ENCODE results near the gene ARHGAP45. TPM values are rescaled to one million over a fixed set of nuclear protein-coding genes. Genes with fewer than 3 reads are reported as not detected.
"Not testable (repeated sequence)": the region's sequence is repeated elsewhere in the genome, so short reads cannot be mapped to it uniquely, and the experiment has no call there.

ARHGAP45 gene
- total RNA-seq, 4 donors from 2014 or later = 28.4 to 66.9 (median 38.6) TPM

- H3K4me1 ChIP-seq = peaks cover 0 to 75% (median 35%) of the 10 kb centered on the region in 4 donors
- no peaks in the 10 kb centered on the region for H3K27me3 ChIP-seq
- 91 to 96% methylated on average over 17 of the region's 17 CpGs for WGBS, 2 donors
Measured at GRCh38 chr19:1128106-1128505, 61.1 kb downstream of the ARHGAP45 start.

GRCh38 chr19:1129084-1129483, 62.1 kb downstream of the ARHGAP45 start:
- DNase-seq (ENCODE audit: low spot score in 2 of 2); H3K4me3 ChIP-seq; H3K27me3 ChIP-seq; H3K9me3 ChIP-seq: not testable (repeated sequence)
- Histone ChIP-seq H3K27ac (peak overlapping the region in 1 of 4 donors; percentile 1), H3K4me1 (peaks cover 0 to 75% (median 39%) of the 10 kb centered on the region in 4 donors), H3K36me3 (peaks cover 0 to 55% (median 19%) of the 10 kb centered on the region in 3 donors)
- WGBS, 2 donors = 90 to 92% methylated on average over 6 to 7 of the region's 7 CpGs

More at GRCh38 chr19:1128106-1128505, 61.1 kb downstream of the ARHGAP45 start:
- TF ChIP-seq POLR2A (IDR thresholded peaks at IDR 0.05) (no peak), EP300 (IDR thresholded peaks at IDR 0.05) (no peak)
- TF ChIP-seq, protein P1, sequence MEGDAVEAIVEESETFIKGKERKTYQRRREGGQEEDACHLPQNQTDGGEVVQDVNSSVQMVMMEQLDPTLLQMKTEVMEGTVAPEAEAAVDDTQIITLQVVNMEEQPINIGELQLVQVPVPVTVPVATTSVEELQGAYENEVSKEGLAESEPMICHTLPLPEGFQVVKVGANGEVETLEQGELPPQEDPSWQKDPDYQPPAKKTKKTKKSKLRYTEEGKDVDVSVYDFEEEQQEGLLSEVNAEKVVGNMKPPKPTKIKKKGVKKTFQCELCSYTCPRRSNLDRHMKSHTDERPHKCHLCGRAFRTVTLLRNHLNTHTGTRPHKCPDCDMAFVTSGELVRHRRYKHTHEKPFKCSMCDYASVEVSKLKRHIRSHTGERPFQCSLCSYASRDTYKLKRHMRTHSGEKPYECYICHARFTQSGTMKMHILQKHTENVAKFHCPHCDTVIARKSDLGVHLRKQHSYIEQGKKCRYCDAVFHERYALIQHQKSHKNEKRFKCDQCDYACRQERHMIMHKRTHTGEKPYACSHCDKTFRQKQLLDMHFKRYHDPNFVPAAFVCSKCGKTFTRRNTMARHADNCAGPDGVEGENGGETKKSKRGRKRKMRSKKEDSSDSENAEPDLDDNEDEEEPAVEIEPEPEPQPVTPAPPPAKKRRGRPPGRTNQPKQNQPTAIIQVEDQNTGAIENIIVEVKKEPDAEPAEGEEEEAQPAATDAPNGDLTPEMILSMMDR (IDR thresholded peaks at IDR 0.05) = no peak
- DNase-seq (ENCODE audit: low spot score in 2 of 2) = no peak
- no peak overlapping the region for H3K4me3 ChIP-seq
- peaks cover 0 to 64% (median 22%) of the 10 kb centered on the region in 3 donors for H3K36me3 ChIP-seq
- no peaks in the 10 kb centered on the region for H3K9me3 ChIP-seq
- no peak overlapping the region for H3K27ac ChIP-seq

GRCh38 chr19:1129535-1129934, 62.6 kb downstream of the ARHGAP45 start:
- WGBS, 2 donors = 84 to 90% methylated on average over 8 to 17 of the region's 18 CpGs
- H3K9me3 ChIP-seq = no peaks in the 10 kb centered on the region
- no peak for DNase-seq (ENCODE audit: low spot score in 2 of 2)
- peaks cover 0 to 80% (median 39%) of the 10 kb centered on the region in 4 donors for H3K4me1 ChIP-seq
- no peak overlapping the region for H3K4me3 ChIP-seq
- TF ChIP-seq POLR2A (IDR thresholded peaks at IDR 0.05) (no peak), EP300 (IDR thresholded peaks at IDR 0.05) (no peak)
- TF ChIP-seq, protein P1 (IDR thresholded peaks at IDR 0.05) = no peak
- no peaks in the 10 kb centered on the region for H3K27me3 ChIP-seq
- peak overlapping the region in 1 of 4 donors; percentile 1 for H3K27ac ChIP-seq
- peaks cover 0 to 50% (median 14%) of the 10 kb centered on the region in 3 donors for H3K36me3 ChIP-seq

DNA sequence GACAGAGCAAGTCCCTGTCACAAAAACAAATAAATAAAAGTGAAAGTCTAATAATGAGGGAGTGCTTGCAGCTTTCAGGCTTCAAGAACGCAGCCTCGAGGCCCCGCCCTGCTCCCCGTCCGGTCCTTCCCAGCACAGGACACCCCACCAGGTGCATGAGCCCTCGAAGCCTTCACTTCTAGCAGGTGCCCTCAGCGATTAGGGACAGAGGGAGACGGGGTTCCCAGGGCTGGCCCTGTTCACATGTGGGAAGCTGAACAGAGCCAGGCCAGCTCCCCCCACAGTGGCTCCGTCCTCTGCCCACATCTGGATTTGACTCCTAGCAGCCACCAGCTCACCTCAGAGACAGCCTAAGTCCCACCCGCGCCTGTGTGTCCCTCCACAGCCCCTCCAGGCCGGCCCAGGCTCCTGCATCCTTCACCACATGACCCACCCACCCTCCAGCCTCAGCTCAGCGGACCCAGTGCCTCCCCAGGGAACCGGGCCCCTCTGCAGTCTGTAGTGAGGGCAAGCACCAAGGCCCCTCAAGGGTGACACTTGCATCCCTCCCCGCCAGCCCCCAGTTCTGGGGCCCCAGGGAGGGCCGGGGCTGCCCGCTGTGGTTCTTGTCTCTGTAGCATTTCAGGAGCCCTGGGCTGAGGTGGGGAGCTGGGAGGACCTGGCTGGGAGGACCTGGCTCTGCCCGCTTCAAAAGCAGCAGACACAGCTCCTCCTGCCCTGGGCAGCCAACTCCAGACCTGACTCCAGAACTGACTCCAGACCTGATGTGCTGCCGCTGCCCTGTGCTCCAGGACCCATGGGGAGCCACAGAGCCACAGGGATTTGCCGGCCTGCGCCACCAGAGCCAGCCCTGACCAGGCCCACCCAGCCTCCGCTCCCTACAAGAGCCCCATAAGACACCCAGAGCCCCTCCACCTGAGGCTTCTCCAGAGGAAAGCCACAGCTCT, 64.1 kb downstream of the ARHGAP45 start:
- peaks cover 0 to 41% (median 13%) of the 10 kb centered on the region in 3 donors for H3K36me3 ChIP-seq
- H3K27me3 ChIP-seq = no peaks in the 10 kb centered on the region
- DNase-seq (ENCODE audit: low spot score in 2 of 2) = no peak
- H3K9me3 ChIP-seq = no peaks in the 10 kb centered on the region
- TF ChIP-seq, protein P1 (IDR thresholded peaks at IDR 0.05) = no peak
- no peak for TF ChIP-seq EP300 (IDR thresholded peaks at IDR 0.05)
- no peak for TF ChIP-seq POLR2A (IDR thresholded peaks at IDR 0.05)
- peak overlapping the region; percentile 50 to 97 (median 76) for H3K4me3 ChIP-seq
- peak overlapping the region; percentile 62 to 94 (median 92) for H3K27ac ChIP-seq
- peaks cover 0 to 91% (median 43%) of the 10 kb centered on the region in 4 donors for H3K4me1 ChIP-seq
- 58 to 63% methylated on average over 11 to 22 of the region's 22 CpGs for WGBS, 2 donors

GRCh38 chr19:1131718-1132551, 65.0 kb downstream of the ARHGAP45 start:
- 1 to 2% methylated on average over 28 to 36 of the region's 64 CpGs for WGBS, 2 donors
- peaks cover 0 to 92% (median 45%) of the 10 kb centered on the region in 4 donors for H3K4me1 ChIP-seq
- peak overlapping the region; percentile 62 to 94 (median 92) for H3K27ac ChIP-seq

More at GRCh38 chr19:1131718-1132551, 65.0 kb downstream of the ARHGAP45 start:
- peak; percentile 66 to 77 for DNase-seq (ENCODE audit: low spot score in 2 of 2)
- H3K36me3 ChIP-seq = peaks cover 0 to 37% (median 7%) of the 10 kb centered on the region in 3 donors
- H3K9me3 ChIP-seq = no peaks in the 10 kb centered on the region
- no peaks in the 10 kb centered on the region for H3K27me3 ChIP-seq
- H3K4me3 ChIP-seq = peak overlapping the region; percentile 50 to 97 (median 76)
- TF ChIP-seq POLR2A (IDR thresholded peaks at IDR 0.05) (peak in 1 of 2 donors; percentile 12), EP300 (IDR thresholded peaks at IDR 0.05) (peak; percentile 76 to 79)
- TF ChIP-seq, protein P1 (IDR thresholded peaks at IDR 0.05) = peak in 2 of 5 experiments; percentile 43 to 44

Data from tibial nerve (tissue), 4 donors.